PC-3 (cell line): ENCODE data around the gene HES3. TPM values are rescaled to one million over a fixed set of nuclear protein-coding genes. Genes with fewer than 3 reads are reported as not detected.

Experiments used
- ATAC-seq: fragments of 200-7000 bp; cut with Tn5 transposase; 2 replicates; pipeline ENCODE4 v1.9.1; 2020; ENCODE audit warnings: mild to moderate bottlenecking, moderate library complexity
- BruUV-seq: library from RNA; stranded (reverse); fragments of 400-500 nt; replicated peaks from 2 replicates; lab custom pipeline; 2021; lab: Mats Ljungman, UMichigan
- CTCF ChIA-PET: fragments of 300-600 bp; sonication (Branson Sonifier 250); formaldehyde crosslinking; loops from one replicate; lab custom pipeline; 2022; ENCODE audit warnings: antibody characterized with exemption; lab: Charles Lee
- POLR2A ChIA-PET: fragments of 300-600 bp; sonication (Branson Sonifier 250); formaldehyde crosslinking; loops from one replicate; lab custom pipeline; 2022; ENCODE audit warnings: antibody characterized with exemption; ENCODE audit not compliant: unreplicated experiment; lab: Charles Lee
- DNase-seq: peaks from one replicate; pipeline ENCODE4 v3.0.0-alpha.2; 2015
- H2AFZ ChIP-seq: fragments of 300-600 bp; sonication (generic); 2 replicates; pipeline ENCODE4 v1.6.0; 2016; ENCODE audit warnings: antibody characterized with exemption, low read length
- H3F3A ChIP-seq: fragments of 300-600 bp; sonication (generic); one replicate; pipeline ENCODE4 v1.6.0; 2017; ENCODE audit warnings: antibody characterized with exemption, low read length, control low read depth, mild to moderate bottlenecking; ENCODE audit not compliant: unreplicated experiment
- H3K27ac ChIP-seq: fragments of 300-600 bp; sonication (generic); 2 replicates; pipeline ENCODE4 v1.5.1; 2016; ENCODE audit warnings: mild to moderate bottlenecking, low read length
- H3K27me3 ChIP-seq: fragments of 300-600 bp; sonication (generic); 2 replicates; pipeline ENCODE4 v1.6.1; 2016; ENCODE audit warnings: low read length, mixed read lengths
- H3K36me3 ChIP-seq: fragments of 300-600 bp; sonication (generic); 2 replicates; pipeline ENCODE4 v1.6.1; 2016; ENCODE audit warnings: low read depth, mixed run types, low read length, mixed read lengths
- H3K4me1 ChIP-seq: fragments of 300-600 bp; sonication (generic); 2 replicates; pipeline ENCODE4 v1.5.1; 2016; ENCODE audit warnings: low read length; ENCODE audit not compliant: insufficient read depth
- H3K4me2 ChIP-seq: fragments of 300-600 bp; sonication (generic); 2 replicates; pipeline ENCODE4 v1.6.0; 2016; ENCODE audit warnings: low read length
- H3K4me3 ChIP-seq: fragments of 300-600 bp; sonication (generic); 2 replicates; pipeline ENCODE4 v1.5.1; 2016; ENCODE audit warnings: mild to moderate bottlenecking, low read length, mixed read lengths
- H3K79me2 ChIP-seq: fragments of 300-600 bp; sonication (generic); 2 replicates; pipeline ENCODE4 v1.6.1; 2017; ENCODE audit warnings: low read length, mixed read lengths
- H3K9ac ChIP-seq: fragments of 300-600 bp; sonication (generic); 2 replicates; pipeline ENCODE4 v1.6.0; 2016; ENCODE audit warnings: mild to moderate bottlenecking, low read length
- H3K9me2 ChIP-seq: fragments of 300-600 bp; sonication (generic); replicated peaks from 2 replicates; pipeline ENCODE4 v1.6.1; 2016; ENCODE audit warnings: mixed run types, low read length, mixed read lengths
- H3K9me3 ChIP-seq: fragments of 300-600 bp; sonication (generic); 2 replicates; pipeline ENCODE4 v1.6.1; 2016; ENCODE audit warnings: low read length, mixed read lengths
- H4K20me1 ChIP-seq: fragments of 300-600 bp; sonication (generic); 2 replicates; pipeline ENCODE4 v1.6.1; 2016; ENCODE audit warnings: low read length, mixed read lengths
- CTCF ChIP-seq: fragments of 300-600 bp; sonication (generic); conservative IDR thresholded peaks from 2 replicates; pipeline ENCODE4 v1.5.1; 2017; ENCODE audit warnings: antibody characterized with exemption, low read depth, mild to moderate bottlenecking, low read length
- EZH2 ChIP-seq: fragments of 300-600 bp; sonication (generic); IDR thresholded peaks from one replicate; pipeline ENCODE4 v1.6.1; 2017; ENCODE audit warnings: antibody characterized with exemption, mild to moderate bottlenecking, low read length; ENCODE audit not compliant: unreplicated experiment
- EZH2phosphoT487 ChIP-seq: fragments of 300-600 bp; sonication (generic); IDR thresholded peaks from 2 replicates; pipeline ENCODE4 v1.6.1; 2018; ENCODE audit warnings: mild to moderate bottlenecking, antibody characterized with exemption, low read length, borderline replicate concordance
- intact Hi-C: fragments of 100-400 bp; cut with micrococcal nuclease; formaldehyde crosslinking; loops from 2 replicates; pipeline ENCODE4 v1.9.0; 2023
- total RNA-seq: library from RNA; depleted of rRNA; stranded (reverse); fragments of >200 nt; gene quantifications from 2 replicates; pipeline ENCODE4 v1.2.3, GENCODE V29; 2014

HES3 gene
- total RNA-seq, 1 experiment from 2014 or later: not detected

- ATAC-seq (no peak), DNase-seq (no peak)
- no peaks in the 10 kb centered on the region for H3K9me2 ChIP-seq
- H3K9ac ChIP-seq: no peak overlapping the region
- TF ChIP-seq EZH2phosphoT487 (no peak), CTCF (no peak), EZH2 (no peak)
- peaks cover 24% of the 10 kb centered on the region for H3K4me1 ChIP-seq
- no peaks in the 10 kb centered on the region for H3K27me3 ChIP-seq
- H3K4me2 ChIP-seq: no peak overlapping the region
- no TSS peak for BruUV-seq
- ChIA-PET CTCF (no interaction called here), POLR2A (no interaction called here)
- H4K20me1 ChIP-seq: no peaks in the 10 kb centered on the region
- H3F3A ChIP-seq: no peaks in the 10 kb centered on the region
- no peak overlapping the region for H3K4me3 ChIP-seq
- no peaks in the 10 kb centered on the region; the same call in 1 of the 2 replicates for H3K36me3 ChIP-seq
- intact Hi-C loops: no loop called here
- H3K27ac ChIP-seq: no peak overlapping the region
- no peak overlapping the region for H2AFZ ChIP-seq
- no peaks in the 10 kb centered on the region for H3K79me2 ChIP-seq
- H3K9me3 ChIP-seq: no peaks in the 10 kb centered on the region
Measured at GRCh38 chr1:6274622-6275139, 30.7 kb downstream of the HES3 start.

GRCh38 chr1:6275826-6276782, 32.1 kb downstream of the HES3 start:
- H2AFZ ChIP-seq: no peak overlapping the region
- CTCF ChIA-PET: no interaction called here
- no peak overlapping the region for H3K4me2 ChIP-seq
- POLR2A ChIA-PET: no interaction called here
- intact Hi-C loops: no loop called here
- H4K20me1 ChIP-seq: no peaks in the 10 kb centered on the region
- no TSS peak for BruUV-seq
- H3K9ac ChIP-seq: no peak overlapping the region
- peaks cover 12% of the 10 kb centered on the region for H3K4me1 ChIP-seq
- no peak overlapping the region for H3K27ac ChIP-seq
- no peaks in the 10 kb centered on the region for H3F3A ChIP-seq
- H3K9me3 ChIP-seq: no peaks in the 10 kb centered on the region
- DNase-seq (no peak), ATAC-seq (no peak)
- no peaks in the 10 kb centered on the region for H3K27me3 ChIP-seq
- peaks cover 4% of the 10 kb centered on the region; the same call in 1 of the 2 replicates for H3K36me3 ChIP-seq
- H3K79me2 ChIP-seq: no peaks in the 10 kb centered on the region
- H3K4me3 ChIP-seq: no peak overlapping the region
- TF ChIP-seq EZH2: no peak
- no peak for TF ChIP-seq CTCF
- no peak for TF ChIP-seq EZH2phosphoT487
- H3K9me2 ChIP-seq: no peaks in the 10 kb centered on the region
